Kidney glomerular epithelial cell (primary cell): ENCODE measurements around the gene OR6Q1.
A peak's percentile ranks its signal among the peaks of the same experiment; 100 is the strongest.

Source experiments
- DNase-seq: peaks from one replicate; lab custom pipeline; 2025; lab: John Stamatoyannopoulos, UW

The OR6Q1 gene

DNA sequence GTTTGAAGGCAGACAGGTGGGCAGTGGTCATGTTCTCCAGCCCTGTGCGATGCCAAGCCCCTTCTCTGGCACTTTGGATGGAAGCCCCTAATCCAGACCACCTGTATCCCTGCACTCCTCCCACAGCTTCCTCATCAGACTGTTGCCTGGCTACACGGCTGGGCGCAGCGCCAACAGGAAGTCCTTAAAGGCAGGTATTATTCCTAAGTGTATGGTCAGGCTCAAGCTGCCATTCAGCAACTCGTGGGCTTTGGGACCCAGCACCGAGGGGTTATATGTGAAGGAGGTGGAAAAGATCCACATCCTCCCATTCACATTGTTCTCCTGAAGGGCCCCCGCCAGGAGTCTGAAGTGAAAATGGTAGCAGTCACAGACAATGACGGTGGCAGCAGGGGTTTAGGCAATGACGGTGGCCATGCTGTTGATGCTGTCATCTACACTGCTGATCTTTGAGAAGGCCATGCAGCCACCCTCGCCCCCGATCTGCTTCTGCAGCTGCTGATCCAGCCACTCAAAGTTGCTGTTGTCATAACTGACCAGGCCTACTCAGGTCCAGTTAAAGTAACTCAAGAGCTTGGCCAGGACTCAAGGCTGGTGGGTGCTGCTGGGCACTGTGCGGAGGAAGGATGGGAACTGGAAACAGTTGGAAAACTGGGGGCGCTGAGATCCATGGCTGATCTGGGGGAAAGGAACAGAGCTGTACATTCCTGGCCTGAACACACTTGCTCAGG lies 27.7 kb downstream of the OR6Q1 start:
- no peak for DNase-seq

DNA sequence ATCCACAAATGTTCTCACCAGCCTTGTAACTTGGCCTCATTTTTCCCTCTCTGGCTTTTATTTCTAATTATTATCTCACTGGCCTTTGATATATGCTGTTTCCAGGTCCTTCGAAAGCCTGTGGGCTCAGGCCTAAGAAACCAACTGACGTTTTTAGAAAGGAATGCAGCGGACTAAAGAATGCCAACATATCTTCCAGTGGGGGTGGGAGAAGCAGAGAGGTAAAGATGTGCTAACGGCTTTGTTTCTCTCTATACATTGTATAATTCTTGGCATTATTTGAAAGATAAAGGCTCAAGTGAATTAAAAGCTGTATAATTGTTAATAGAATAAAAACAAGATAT lies 28.2 kb downstream of the OR6Q1 start:
- peak; percentile 92 for DNase-seq

DNA sequence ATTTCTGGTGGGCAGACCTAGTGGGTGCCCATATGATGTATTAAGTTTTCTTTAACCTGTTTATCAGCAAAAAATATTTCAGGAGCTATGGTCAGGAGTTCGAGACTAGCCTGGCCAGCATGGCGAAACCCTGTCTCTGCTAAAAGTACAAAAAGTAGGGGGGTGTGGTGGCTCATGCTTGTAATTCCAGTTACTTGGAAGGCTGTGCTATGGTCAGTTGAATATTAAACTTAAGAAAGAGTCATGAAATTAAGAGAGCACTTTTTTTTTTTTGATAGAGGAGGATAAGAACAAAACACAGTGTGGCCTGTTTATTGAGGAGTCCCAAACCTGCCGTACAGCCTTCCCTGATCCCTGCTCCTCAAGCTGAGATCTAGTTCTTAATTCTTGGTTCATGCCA lies 29.8 kb downstream of the OR6Q1 start:
- DNase-seq, result peak; percentile 71

DNA sequence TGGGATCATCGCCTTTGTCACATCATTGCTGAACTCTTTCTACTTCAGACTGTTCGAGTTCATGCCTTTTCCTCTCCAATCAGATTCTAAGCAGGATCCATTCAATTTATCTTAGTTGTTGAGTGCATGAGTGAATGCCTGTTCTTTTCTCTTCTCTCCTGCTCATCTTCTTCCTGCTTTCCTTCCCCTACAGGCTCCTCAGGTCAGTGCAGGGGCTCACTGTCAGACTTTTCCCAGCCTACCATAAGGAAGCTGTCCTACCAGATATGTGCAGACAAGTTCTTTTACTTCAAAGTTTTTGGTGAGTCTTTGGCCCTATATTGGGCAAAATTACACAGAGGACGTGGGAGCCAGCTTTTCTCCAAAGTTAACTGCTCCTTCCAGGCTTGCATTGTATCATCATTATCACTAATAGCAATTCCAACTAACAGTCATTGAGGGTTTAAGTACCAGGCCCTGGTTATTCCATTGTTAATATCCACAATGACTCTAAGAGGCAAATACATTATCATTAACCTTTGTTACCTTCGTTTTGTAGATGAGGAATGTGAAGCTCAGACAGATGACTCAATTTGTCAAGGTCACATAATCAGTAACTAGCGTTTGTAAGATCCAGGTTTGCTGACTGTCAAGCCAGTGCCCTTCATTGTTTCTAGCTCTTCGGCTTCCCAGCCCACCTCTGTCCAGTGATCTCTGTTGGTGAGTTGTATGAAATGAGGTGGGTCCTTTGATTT lies 30.4 kb downstream of the OR6Q1 start:
- DNase-seq, result peak; percentile 68

DNA sequence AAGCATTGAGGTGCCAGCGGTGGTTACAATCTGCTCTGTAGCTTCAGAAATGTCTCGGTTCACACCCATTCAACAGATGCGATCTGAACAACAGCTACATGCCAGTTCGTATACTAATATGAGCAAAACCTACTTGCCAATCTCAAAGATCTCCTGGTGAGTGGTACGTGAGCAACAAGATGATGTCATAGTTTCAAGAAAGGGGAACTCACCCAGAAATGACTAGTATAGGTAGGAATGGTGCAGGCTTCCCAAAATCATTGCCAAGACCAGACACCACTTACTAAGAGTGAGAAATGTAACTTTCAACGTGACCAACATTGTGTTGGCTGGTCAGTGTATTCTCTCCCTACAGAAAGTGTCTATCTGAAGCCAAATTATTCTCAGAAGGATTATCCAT lies 31.1 kb downstream of the OR6Q1 start:
- DNase-seq, result peak; percentile 62

DNA sequence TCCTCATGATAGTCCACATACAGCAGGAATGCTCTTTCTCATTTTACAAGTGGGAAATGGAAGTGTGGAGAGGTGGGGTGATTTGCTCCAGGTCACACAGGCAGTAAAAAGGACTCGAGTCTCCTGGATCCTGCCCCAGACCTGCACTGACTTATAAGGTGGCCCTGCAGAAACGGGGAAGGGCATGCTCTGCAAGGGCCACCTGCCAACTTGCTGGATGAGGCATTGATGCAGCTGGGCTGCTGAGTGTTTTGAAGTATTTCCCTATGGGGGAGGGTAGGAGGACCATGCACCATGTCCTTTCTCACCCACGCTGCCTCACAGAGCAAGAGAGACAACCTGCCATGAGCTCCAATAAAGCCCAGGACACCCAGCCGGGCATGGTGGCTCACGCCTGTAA lies 36.9 kb downstream of the OR6Q1 start:
- DNase-seq, result no peak

DNA sequence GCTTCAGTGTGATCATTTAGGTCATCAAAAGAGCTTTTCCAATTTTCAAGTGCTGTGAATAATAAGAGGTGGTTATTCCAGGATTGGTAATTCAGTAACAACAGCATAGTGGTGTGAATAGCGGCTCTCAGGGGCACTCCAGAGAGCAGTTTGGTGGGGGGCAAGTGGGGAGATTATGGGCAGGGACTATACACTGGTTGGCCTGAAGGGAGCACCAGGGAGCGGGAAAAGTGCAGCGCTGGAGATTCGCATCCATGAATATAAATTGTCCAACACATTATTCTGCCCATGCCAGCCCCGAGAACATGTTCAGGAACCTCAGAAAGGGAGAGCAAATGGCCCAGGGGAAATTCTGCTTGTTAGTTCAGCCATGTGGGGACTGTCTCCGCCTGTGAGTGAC lies 37.9 kb downstream of the OR6Q1 start:
- no peak for DNase-seq

DNA sequence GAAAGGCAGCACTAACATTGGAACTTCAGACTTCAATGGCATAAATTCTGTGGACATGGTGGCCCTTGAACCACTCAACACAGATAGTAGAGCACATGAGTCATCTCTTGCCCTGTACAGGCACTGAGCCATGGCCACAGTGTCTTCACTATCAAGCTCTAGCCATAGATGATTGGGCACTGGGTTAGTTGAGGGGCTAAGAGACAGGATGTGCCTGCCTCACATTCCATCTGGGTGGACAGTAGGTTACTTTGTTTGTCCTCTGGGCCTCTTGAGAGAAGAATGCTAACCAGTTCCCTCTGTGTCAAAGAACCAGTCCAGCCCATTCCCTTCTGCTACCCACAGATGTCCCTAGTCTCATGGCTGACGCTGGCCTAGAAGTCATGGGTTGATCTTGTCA lies 39.8 kb downstream of the OR6Q1 start:
- no peak for DNase-seq

DNA sequence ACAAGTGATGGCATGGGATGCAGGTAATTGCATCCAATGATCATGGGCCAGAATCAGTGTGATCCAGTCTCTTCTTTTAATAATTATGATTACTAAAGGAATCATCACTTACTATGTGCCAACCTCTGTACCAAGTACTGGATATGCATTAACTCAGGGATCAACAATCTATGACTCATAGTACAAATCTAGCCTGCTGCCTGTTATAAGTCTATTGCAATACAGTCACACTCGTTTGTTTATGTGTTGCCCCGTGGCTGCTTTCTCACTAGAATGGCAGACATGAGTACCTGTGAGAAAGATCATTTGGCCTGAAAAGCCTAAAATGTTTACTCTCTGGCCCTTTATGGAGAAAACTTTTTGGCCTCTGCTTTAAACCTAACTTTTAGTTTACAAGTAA lies 45.0 kb downstream of the OR6Q1 start:
- DNase-seq, result peak; percentile 77
